Measurements from ENCODE around the gene UROC1.

Gene UROC1

GRCh38 chr3:126439968-126440708 is 77.4 kb downstream of the UROC1 start:
- Histone ChIP-seq H3K36me3 (ENCODE audit: control insufficient read depth, insufficient read depth, low read length) (0 out of 2 replicates have a peak, but pooled peaks cover 5% of the 10 kb centered on the region), H3K27me3 (ENCODE audit: control insufficient read depth, insufficient read depth, low read length) (no peaks in the 10 kb centered on the region), H3K4me1 (ENCODE audit: control insufficient read depth, insufficient read depth, low read length) (no peaks in the 10 kb centered on the region; the same call in 1 of the 2 replicates), H3K9me3 (ENCODE audit: control insufficient read depth, insufficient read depth, low read length) (no peaks in the 10 kb centered on the region), H3K27ac (ENCODE audit: low read length) (no peak overlapping the region), H3K4me3 (ENCODE audit: low read length) (no peak overlapping the region)
- no peak for DNase-seq (ENCODE audit: low read depth, low spot score)
- WGBS (ENCODE audit: insufficient coverage, insufficient read length), result no CpG with 5 or more reads among the region's 12 CpGs

- Histone ChIP-seq H3K27me3 (ENCODE audit: control insufficient read depth, insufficient read depth, low read length) (no peaks in the 10 kb centered on the region), H3K27ac (ENCODE audit: low read length) (no peak overlapping the region), H3K4me1 (ENCODE audit: control insufficient read depth, insufficient read depth, low read length) (no peaks in the 10 kb centered on the region; the same call in 1 of the 2 replicates), H3K36me3 (ENCODE audit: control insufficient read depth, insufficient read depth, low read length) (0 out of 2 replicates have a peak, but pooled peaks cover 5% of the 10 kb centered on the region), H3K4me3 (ENCODE audit: low read length) (no peak overlapping the region), H3K9me3 (ENCODE audit: control insufficient read depth, insufficient read depth, low read length) (no peaks in the 10 kb centered on the region)
- DNase-seq (ENCODE audit: low read depth, low spot score), result no peak
- WGBS (ENCODE audit: insufficient coverage, insufficient read length), result no CpG with 5 or more reads among the region's 15 CpGs
Measured at GRCh38 chr3:126439346-126439967, 78.1 kb downstream of the UROC1 start.

GRCh38 chr3:126438746-126439145 is 78.8 kb downstream of the UROC1 start:
- Histone ChIP-seq H3K4me3 (ENCODE audit: low read length) (no peak overlapping the region), H3K27me3 (ENCODE audit: control insufficient read depth, insufficient read depth, low read length) (no peaks in the 10 kb centered on the region), H3K36me3 (ENCODE audit: control insufficient read depth, insufficient read depth, low read length) (0 out of 2 replicates have a peak, but pooled peaks cover 5% of the 10 kb centered on the region), H3K27ac (ENCODE audit: low read length) (no peak overlapping the region), H3K4me1 (ENCODE audit: control insufficient read depth, insufficient read depth, low read length) (no peaks in the 10 kb centered on the region; the same call in 1 of the 2 replicates), H3K9me3 (ENCODE audit: control insufficient read depth, insufficient read depth, low read length) (no peaks in the 10 kb centered on the region)
- no peak for DNase-seq (ENCODE audit: low read depth, low spot score)
- no CpG with 5 or more reads among the region's 10 CpGs for WGBS (ENCODE audit: insufficient coverage, insufficient read length)

- Histone ChIP-seq H3K36me3 (ENCODE audit: control insufficient read depth, insufficient read depth, low read length) (0 out of 2 replicates have a peak, but pooled peaks cover 5% of the 10 kb centered on the region), H3K4me1 (ENCODE audit: control insufficient read depth, insufficient read depth, low read length) (no peaks in the 10 kb centered on the region; the same call in 1 of the 2 replicates), H3K4me3 (ENCODE audit: low read length) (no peak overlapping the region), H3K27me3 (ENCODE audit: control insufficient read depth, insufficient read depth, low read length) (no peaks in the 10 kb centered on the region), H3K27ac (ENCODE audit: low read length) (no peak overlapping the region), H3K9me3 (ENCODE audit: control insufficient read depth, insufficient read depth, low read length) (no peaks in the 10 kb centered on the region)
- no peak for DNase-seq (ENCODE audit: low read depth, low spot score)
- WGBS (ENCODE audit: insufficient coverage, insufficient read length), result no CpG with 5 or more reads among the region's 8 CpGs
Measured at GRCh38 chr3:126438186-126438585, 79.4 kb downstream of the UROC1 start.

GRCh38 chr3:126436826-126437717 is 80.5 kb downstream of the UROC1 start:
- 100% methylated on average over 3 of the region's 18 CpGs for WGBS (ENCODE audit: insufficient coverage, insufficient read length)
- H3K27ac ChIP-seq (ENCODE audit: low read length), result no peak overlapping the region
- H3K9me3 ChIP-seq (ENCODE audit: control insufficient read depth, insufficient read depth, low read length), result no peaks in the 10 kb centered on the region
- H3K36me3 ChIP-seq (ENCODE audit: control insufficient read depth, insufficient read depth, low read length), result 0 out of 2 replicates have a peak, but pooled peaks cover 5% of the 10 kb centered on the region
- no peaks in the 10 kb centered on the region; the same call in 1 of the 2 replicates for H3K4me1 ChIP-seq (ENCODE audit: control insufficient read depth, insufficient read depth, low read length)
- H3K27me3 ChIP-seq (ENCODE audit: control insufficient read depth, insufficient read depth, low read length), result no peaks in the 10 kb centered on the region
- H3K4me3 ChIP-seq (ENCODE audit: low read length), result no peak overlapping the region
- DNase-seq (ENCODE audit: low read depth, low spot score), result no peak

- WGBS (ENCODE audit: insufficient coverage, insufficient read length), result no CpG with 5 or more reads among the region's 14 CpGs
- H3K4me1 ChIP-seq (ENCODE audit: control insufficient read depth, insufficient read depth, low read length), result no peaks in the 10 kb centered on the region
Measured at GRCh38 chr3:126435456-126436315, 81.9 kb downstream of the UROC1 start.

GRCh38 chr3:126434931-126435411 is 82.6 kb downstream of the UROC1 start:
- H3K27me3 ChIP-seq (ENCODE audit: control insufficient read depth, insufficient read depth, low read length), result no peaks in the 10 kb centered on the region
- H3K4me3 ChIP-seq (ENCODE audit: low read length), result no peak overlapping the region
- no peak overlapping the region for H3K27ac ChIP-seq (ENCODE audit: low read length)
- no peaks in the 10 kb centered on the region for H3K9me3 ChIP-seq (ENCODE audit: control insufficient read depth, insufficient read depth, low read length)
- no peaks in the 10 kb centered on the region for H3K4me1 ChIP-seq (ENCODE audit: control insufficient read depth, insufficient read depth, low read length)
- 0 out of 2 replicates have a peak, but pooled peaks cover 2% of the 10 kb centered on the region for H3K36me3 ChIP-seq (ENCODE audit: control insufficient read depth, insufficient read depth, low read length)
- WGBS (ENCODE audit: insufficient coverage, insufficient read length), result no CpG with 5 or more reads among the region's 8 CpGs
- DNase-seq (ENCODE audit: low read depth, low spot score), result no peak

More at GRCh38 chr3:126435456-126436315, 81.9 kb downstream of the UROC1 start:
- no peak overlapping the region for H3K4me3 ChIP-seq (ENCODE audit: low read length)
- H3K27ac ChIP-seq (ENCODE audit: low read length), result no peak overlapping the region
- H3K36me3 ChIP-seq (ENCODE audit: control insufficient read depth, insufficient read depth, low read length), result 0 out of 2 replicates have a peak, but pooled peaks cover 2% of the 10 kb centered on the region
- no peaks in the 10 kb centered on the region for H3K9me3 ChIP-seq (ENCODE audit: control insufficient read depth, insufficient read depth, low read length)
- DNase-seq (ENCODE audit: low read depth, low spot score), result no peak
- no peaks in the 10 kb centered on the region for H3K27me3 ChIP-seq (ENCODE audit: control insufficient read depth, insufficient read depth, low read length)

GRCh38 chr3:126434264-126434590 is 83.3 kb downstream of the UROC1 start:
- H3K27ac ChIP-seq (ENCODE audit: low read length), result no peak overlapping the region
- no CpG with 5 or more reads among the region's 6 CpGs for WGBS (ENCODE audit: insufficient coverage, insufficient read length)
- DNase-seq (ENCODE audit: low read depth, low spot score), result no peak
- H3K4me3 ChIP-seq (ENCODE audit: low read length), result no peak overlapping the region
- no peaks in the 10 kb centered on the region for H3K9me3 ChIP-seq (ENCODE audit: control insufficient read depth, insufficient read depth, low read length)
- no peaks in the 10 kb centered on the region for H3K4me1 ChIP-seq (ENCODE audit: control insufficient read depth, insufficient read depth, low read length)
- 0 out of 2 replicates have a peak, but pooled peaks cover under 1% of the 10 kb centered on the region for H3K36me3 ChIP-seq (ENCODE audit: control insufficient read depth, insufficient read depth, low read length)
- H3K27me3 ChIP-seq (ENCODE audit: control insufficient read depth, insufficient read depth, low read length), result no peaks in the 10 kb centered on the region

GRCh38 chr3:126433496-126434263 is 83.9 kb downstream of the UROC1 start:
- no peak overlapping the region for H3K27ac ChIP-seq (ENCODE audit: low read length)
- H3K9me3 ChIP-seq (ENCODE audit: control insufficient read depth, insufficient read depth, low read length), result no peaks in the 10 kb centered on the region
- DNase-seq (ENCODE audit: low read depth, low spot score), result no peak
- WGBS (ENCODE audit: insufficient coverage, insufficient read length), result no CpG with 5 or more reads among the region's 13 CpGs
- H3K4me1 ChIP-seq (ENCODE audit: control insufficient read depth, insufficient read depth, low read length), result no peaks in the 10 kb centered on the region
- no peak overlapping the region for H3K4me3 ChIP-seq (ENCODE audit: low read length)
- H3K27me3 ChIP-seq (ENCODE audit: control insufficient read depth, insufficient read depth, low read length), result no peaks in the 10 kb centered on the region
- no peaks in the 10 kb centered on the region for H3K36me3 ChIP-seq (ENCODE audit: control insufficient read depth, insufficient read depth, low read length)

All from iPS DF 6.9 (cell line).